H9 (cell line): Measurements from ENCODE around the gene SYNRG. TPM values are rescaled to one million over a fixed set of nuclear protein-coding genes. Genes with fewer than 3 reads are reported as not detected.
A peak's percentile ranks its signal among the peaks of the same experiment; 100 is the strongest.

ENCODE experiments used
- DNase-seq: peaks from one replicate; pipeline ENCODE4 v3.0.0-alpha.2; 2017
- H2AFZ ChIP-seq: one replicate; pipeline ENCODE4 v1.6.1; 2013; ENCODE audit warnings: mild to moderate bottlenecking, low read length, control low read depth, moderate library complexity
- H2AK5ac ChIP-seq: 2 replicates; pipeline ENCODE4 v1.6.1; 2013; ENCODE audit warnings: low read length, control low read depth, mixed read lengths; ENCODE audit not compliant: insufficient read length
- H2BK120ac ChIP-seq: one replicate; pipeline ENCODE4 v1.6.1; 2013; ENCODE audit warnings: low read depth, mild to moderate bottlenecking, low read length, control low read depth, inconsistent platforms; ENCODE audit not compliant: poor library complexity, severe bottlenecking
- H2BK12ac ChIP-seq: 2 replicates; pipeline ENCODE4 v1.6.1; 2013; ENCODE audit warnings: low read length, control low read depth, mixed read lengths, low read depth; ENCODE audit not compliant: insufficient read length
- H2BK15ac ChIP-seq: 2 replicates; pipeline ENCODE4 v1.6.1; 2013; ENCODE audit warnings: low read depth, low read length, control low read depth
- H2BK20ac ChIP-seq: one replicate; pipeline ENCODE4 v1.6.1; 2013; ENCODE audit warnings: low read depth, mild to moderate bottlenecking, low read length, control low read depth, inconsistent platforms; ENCODE audit not compliant: poor library complexity, severe bottlenecking
- H2BK5ac ChIP-seq: 2 replicates; pipeline ENCODE4 v1.6.1; 2013; ENCODE audit warnings: low read length, control low read depth, mixed read lengths; ENCODE audit not compliant: insufficient read length
- H3K14ac ChIP-seq: 2 replicates; pipeline ENCODE4 v1.6.1; 2013; ENCODE audit warnings: low read length, control low read depth; ENCODE audit not compliant: insufficient read depth
- H3K18ac ChIP-seq: 2 replicates; pipeline ENCODE4 v1.6.1; 2013; ENCODE audit warnings: low read depth, mild to moderate bottlenecking, mixed read lengths, low read length, control low read depth; ENCODE audit not compliant: insufficient read length
- H3K23ac ChIP-seq: 2 replicates; pipeline ENCODE4 v1.6.1; 2013; ENCODE audit warnings: low read length, control low read depth, mixed read lengths, low read depth; ENCODE audit not compliant: insufficient read length
- H3K23me2 ChIP-seq: 2 replicates; pipeline ENCODE4 v1.6.1; 2013; ENCODE audit warnings: low read depth, mild to moderate bottlenecking, mixed read lengths, low read length, control low read depth; ENCODE audit not compliant: insufficient read length, poor library complexity, severe bottlenecking
- H3K27ac ChIP-seq: 2 replicates; pipeline ENCODE4 v1.5.1; 2013; ENCODE audit warnings: low read length, control low read depth, mixed read lengths, low read depth; ENCODE audit not compliant: insufficient read length
- H3K27me3 ChIP-seq: 2 replicates; pipeline ENCODE4 v1.6.1; 2013; ENCODE audit warnings: low read length, control low read depth, inconsistent platforms; ENCODE audit not compliant: insufficient read depth
- H3K4ac ChIP-seq: 2 replicates; pipeline ENCODE4 v1.6.1; 2013; ENCODE audit warnings: low read depth, mild to moderate bottlenecking, control low read depth, inconsistent platforms, low read length, moderate library complexity
- H3K4me1 ChIP-seq: 2 replicates; pipeline ENCODE4 v1.6.1; 2013; ENCODE audit warnings: low read length, control low read depth, inconsistent platforms; ENCODE audit not compliant: insufficient read depth
- H3K4me2 ChIP-seq: 2 replicates; pipeline ENCODE4 v1.6.1; 2013; ENCODE audit warnings: low read length, control low read depth, mixed read lengths; ENCODE audit not compliant: insufficient read length, insufficient read depth
- H3K56ac ChIP-seq: 2 replicates; pipeline ENCODE4 v1.6.1; 2013; ENCODE audit warnings: low read depth, mild to moderate bottlenecking, mixed read lengths, low read length, control low read depth; ENCODE audit not compliant: insufficient read length
- H3K79me1 ChIP-seq: 2 replicates; pipeline ENCODE4 v1.6.1; 2013; ENCODE audit warnings: low read depth, mild to moderate bottlenecking, moderate library complexity, low read length, control low read depth, inconsistent platforms; ENCODE audit not compliant: insufficient read depth, poor library complexity, severe bottlenecking
- H3K79me2 ChIP-seq: 2 replicates; pipeline ENCODE4 v1.6.1; 2013; ENCODE audit warnings: low read length, control low read depth, inconsistent platforms; ENCODE audit not compliant: insufficient read depth
- H3K9ac ChIP-seq: 2 replicates; pipeline ENCODE4 v1.6.1; 2013; ENCODE audit warnings: low read length, control low read depth, mixed read lengths; ENCODE audit not compliant: insufficient read length; ENCODE audit errors: extremely low read depth
- H3K9me3 ChIP-seq: one replicate; pipeline ENCODE4 v1.6.1; 2013; ENCODE audit warnings: low read depth, low read length, inconsistent platforms; ENCODE audit not compliant: control insufficient read depth
- H3T11ph ChIP-seq: one replicate; pipeline ENCODE4 v1.6.1; 2013; ENCODE audit warnings: mild to moderate bottlenecking, low read length, control low read depth, inconsistent platforms
- H4K20me1 ChIP-seq: one replicate; pipeline ENCODE4 v1.6.1; 2013; ENCODE audit not compliant: control insufficient read depth, insufficient read length, insufficient read depth
- H4K5ac ChIP-seq: 2 replicates; pipeline ENCODE4 v1.6.1; 2013; ENCODE audit warnings: low read depth, mild to moderate bottlenecking, mixed read lengths, low read length, control low read depth; ENCODE audit not compliant: insufficient read length
- H4K8ac ChIP-seq: replicated peaks from 2 replicates; pipeline ENCODE4 v1.6.1; 2013; ENCODE audit warnings: low read length, control low read depth, mixed read lengths, low read depth; ENCODE audit not compliant: insufficient read length
- H4K91ac ChIP-seq: 2 replicates; pipeline ENCODE4 v1.6.1; 2013; ENCODE audit warnings: low read depth, mild to moderate bottlenecking, moderate library complexity, mixed read lengths, low read length, control low read depth; ENCODE audit not compliant: insufficient read length
- H3K27ac Mint-ChIP-seq, 3 experiments: 2 replicates in 2 of 3; 3 replicates in 1 of 3; pipeline ENCODE4 v1.8.0; 2020 to 2021; ENCODE audit warnings: mixed read lengths in 3 of 3, mild to moderate bottlenecking in 1 of 3, moderate library complexity in 1 of 3
- H3K27me3 Mint-ChIP-seq: 2 replicates; pipeline ENCODE4 v1.8.0; 2021; ENCODE audit warnings: low read depth, mild to moderate bottlenecking, moderate library complexity, mixed read lengths
- H3K36me3 Mint-ChIP-seq, 3 experiments: 2 replicates in 2 of 3; 3 replicates in 1 of 3; pipeline ENCODE4 v1.8.0; 2020 to 2021; ENCODE audit warnings: low read depth in 3 of 3, mixed read lengths in 3 of 3; ENCODE audit not compliant: insufficient read depth in 1 of 3
- H3K4me1 Mint-ChIP-seq, 2 experiments: 2 replicates each; pipeline ENCODE4 v1.8.0; 2020; ENCODE audit warnings: mixed read lengths in 2 of 2
- H3K4me3 Mint-ChIP-seq, 2 experiments: 2 replicates in 1 of 2; 3 replicates in 1 of 2; pipeline ENCODE4 v1.8.0; 2020 to 2021; ENCODE audit warnings: mild to moderate bottlenecking in 2 of 2, mixed read lengths in 2 of 2, moderate library complexity in 1 of 2
- H3K9me3 Mint-ChIP-seq, 2 experiments: 2 replicates in 1 of 2; 3 replicates in 1 of 2; pipeline ENCODE4 v1.8.0; 2020; ENCODE audit warnings: mild to moderate bottlenecking in 2 of 2, mixed read lengths in 2 of 2, moderate library complexity in 1 of 2
- CTCF ChIP-seq: fragments of 200-600 bp; sonication (generic); conservative IDR thresholded peaks from 3 replicates; pipeline ENCODE4 v1.8.0; 2021; ENCODE audit warnings: antibody characterized with exemption, mild to moderate bottlenecking
- WGBS: extraction: QIAGEN DNeasy Blood & Tissue Kit; methylation state at CpG from one replicate; pipeline ENCODE4 v1.1.7; 2013; ENCODE audit warnings: missing lambda C conversion rate, low lambda C conversion rate, mixed read lengths; ENCODE audit not compliant: insufficient read length; ENCODE audit errors: extremely low coverage; 5-methylcytosine and 5-hydroxymethylcytosine counted together
- total RNA-seq: library from RNA; stranded (reverse); gene quantifications from 2 replicates; pipeline ENCODE4 v1.2.1, GENCODE V29; 2021

Gene SYNRG
- total RNA-seq, 1 experiment from 2014 or later: 30.5 TPM

- Histone ChIP-seq H4K8ac (no peak overlapping the region), H2BK20ac (no peak overlapping the region), H3K4me1 (no peaks in the 10 kb centered on the region), H3K4me2 (no peak overlapping the region), H2BK5ac (no peak overlapping the region), H3K9ac (no peak overlapping the region), H3K27me3 (no peaks in the 10 kb centered on the region), H3K23me2 (no peaks in the 10 kb centered on the region), H3K79me2 (no peaks in the 10 kb centered on the region), H3K4ac (no peak overlapping the region), H3K79me1 (no peaks in the 10 kb centered on the region), H3K56ac (no peak overlapping the region), H2BK15ac (no peak overlapping the region), H4K91ac (no peak overlapping the region), H3K27ac (no peak overlapping the region), H3T11ph (no peak overlapping the region), H2AK5ac (no peak overlapping the region), H3K18ac (no peak overlapping the region), H3K9me3 (no peaks in the 10 kb centered on the region), H3K14ac (no peak overlapping the region), H4K20me1 (no peaks in the 10 kb centered on the region), H2AFZ (no peak overlapping the region), H3K23ac (no peak overlapping the region), H4K5ac (no peak overlapping the region), H2BK120ac (no peak overlapping the region), H2BK12ac (no peak overlapping the region)
- H3K27ac Mint-ChIP-seq: peak overlapping the region in 2 of 3 experiments; percentile 8 to 26; a peak in 1 of 7 replicates
- H3K27me3 Mint-ChIP-seq: no peaks in the 10 kb centered on the region
- no peak for TF ChIP-seq CTCF
- peaks cover 3 to 45% (median 28%) of the 10 kb centered on the region in 3 experiments; a peak in 6 of 7 replicates for H3K36me3 Mint-ChIP-seq
- no CpG with 5 or more reads among the region's 5 CpGs for WGBS
- DNase-seq: no peak
- no peaks in the 10 kb centered on the region for H3K9me3 Mint-ChIP-seq
- H3K4me1 Mint-ChIP-seq: peaks cover 0 to 4% of the 10 kb centered on the region in 2 experiments; a peak in 1 of 4 replicates
- no peak overlapping the region for H3K4me3 Mint-ChIP-seq
Measured at GRCh38 chr17:37519251-37519985, 89.8 kb downstream of the SYNRG start.
